HG03280 (cell line): ENCODE results near the gene PTPN14.
"Not testable (repeated sequence)": the region's sequence is repeated elsewhere in the genome, so short reads cannot be mapped to it uniquely, and the experiment has no call there.

Source experiments
- ATAC-seq: cut with Tn5 transposase; IDR thresholded peaks from one replicate; pipeline ENCODE4 v1.9.1; 2021; ENCODE audit warnings: mild to moderate bottlenecking, moderate library complexity; ENCODE audit not compliant: unreplicated experiment

Gene PTPN14

DNA sequence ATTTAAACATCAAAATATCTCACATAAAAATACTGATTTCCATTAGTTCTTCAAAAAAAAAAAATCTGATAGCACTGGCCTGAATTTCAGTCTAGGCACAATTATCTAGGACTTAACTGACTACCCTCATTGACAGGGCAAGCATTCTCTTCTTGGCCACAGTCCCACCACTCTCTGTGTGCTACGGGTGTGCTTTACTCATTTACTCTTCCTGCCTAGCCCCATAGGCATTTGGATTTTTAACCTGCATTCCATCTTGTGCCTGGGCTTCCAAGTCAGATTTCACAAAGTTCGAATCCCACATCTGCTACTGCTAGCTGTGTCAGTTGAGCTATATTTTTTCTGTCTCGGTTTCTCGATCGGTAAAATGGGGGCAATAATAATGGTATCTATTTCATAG lies 38.0 kb downstream of the PTPN14 start:
- ATAC-seq = no peak

DNA sequence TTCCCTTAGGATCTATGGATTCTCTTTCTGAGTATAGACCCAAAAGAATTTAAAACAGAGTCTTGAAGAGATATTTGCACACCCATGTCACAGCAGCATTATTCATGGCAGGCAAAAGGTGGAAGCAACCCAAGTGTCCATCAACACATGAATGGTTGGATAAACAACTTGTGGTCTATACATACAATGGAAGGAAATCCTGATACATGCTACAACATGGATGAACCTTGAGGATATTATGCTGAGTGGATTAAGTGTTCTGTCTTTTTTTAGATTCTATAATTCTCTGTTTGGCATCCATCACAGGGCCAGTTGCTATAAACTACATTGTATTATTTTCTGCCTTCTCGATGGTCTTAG lies 39.8 kb downstream of the PTPN14 start:
- ATAC-seq = no peak

DNA sequence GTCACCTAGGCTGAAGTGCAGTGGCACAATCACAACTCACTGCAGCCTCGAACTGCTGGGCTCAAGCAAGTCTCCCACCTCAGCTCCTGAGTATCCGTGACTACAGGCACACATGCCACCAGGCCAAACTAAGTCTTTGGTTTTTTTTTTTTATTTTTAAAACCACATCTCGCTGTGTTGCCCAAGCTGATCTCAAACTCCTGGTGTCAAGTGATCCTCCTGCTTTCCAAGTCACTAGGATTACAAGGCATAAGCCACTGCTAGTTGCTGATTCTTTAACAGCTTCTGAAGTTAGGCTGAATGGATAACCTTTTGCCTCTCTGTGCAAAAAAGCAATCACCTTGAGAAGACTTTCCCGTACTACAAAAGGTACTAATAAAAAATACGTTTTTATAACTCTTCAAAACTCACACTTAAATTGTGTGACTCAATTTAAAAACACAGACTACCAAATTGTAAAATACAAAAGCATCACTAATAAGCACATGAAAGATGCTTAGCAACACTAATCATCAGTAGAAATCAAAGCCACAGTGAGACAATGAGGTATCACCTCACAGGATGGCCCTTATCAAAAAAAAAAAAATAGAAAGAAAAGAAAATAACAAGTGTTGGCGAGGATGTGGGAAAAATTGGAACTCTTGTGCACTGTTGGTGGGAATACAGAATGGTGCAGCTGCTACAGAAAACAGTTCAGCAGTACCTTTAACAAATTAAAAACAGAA lies 40.3 kb downstream of the PTPN14 start:
- no peak for ATAC-seq

DNA sequence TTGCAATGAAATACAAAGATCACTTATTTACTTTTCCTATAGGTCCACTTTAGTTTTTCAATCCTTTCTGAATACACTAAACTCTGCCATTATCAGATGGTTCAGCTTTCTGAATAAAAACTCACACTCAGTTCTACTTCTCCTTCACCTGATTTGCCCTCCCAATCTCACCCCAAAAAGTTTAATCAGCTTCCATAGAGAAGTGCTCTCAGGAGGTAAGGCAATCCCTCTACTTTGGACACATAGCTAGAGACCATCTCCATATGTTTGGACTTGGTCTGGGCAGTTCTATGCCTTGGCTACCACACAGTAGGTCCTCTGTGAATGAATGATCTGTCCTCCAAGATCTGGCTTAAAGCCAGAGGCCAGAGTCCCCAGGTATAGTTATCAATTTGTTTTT lies 40.9 kb downstream of the PTPN14 start:
- no peak for ATAC-seq

DNA sequence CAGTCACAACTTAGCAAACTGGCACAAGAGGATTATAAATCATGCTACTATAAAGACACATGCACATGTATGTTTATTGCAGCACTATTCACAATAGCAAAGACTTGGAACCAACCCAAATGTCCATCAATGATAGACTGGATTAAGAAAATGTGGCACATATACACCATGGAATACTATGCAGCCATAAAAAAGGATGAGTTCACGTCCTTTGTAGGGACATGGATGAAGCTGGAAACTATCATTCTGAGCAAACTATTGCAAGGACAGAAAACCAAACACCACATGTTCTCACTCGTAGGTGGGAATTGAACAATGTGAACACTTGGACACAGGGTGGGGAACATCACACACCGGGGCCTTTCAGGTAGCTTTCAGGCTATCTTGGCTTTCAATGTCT lies 41.8 kb downstream of the PTPN14 start:
- ATAC-seq = not testable (repeated sequence)

DNA sequence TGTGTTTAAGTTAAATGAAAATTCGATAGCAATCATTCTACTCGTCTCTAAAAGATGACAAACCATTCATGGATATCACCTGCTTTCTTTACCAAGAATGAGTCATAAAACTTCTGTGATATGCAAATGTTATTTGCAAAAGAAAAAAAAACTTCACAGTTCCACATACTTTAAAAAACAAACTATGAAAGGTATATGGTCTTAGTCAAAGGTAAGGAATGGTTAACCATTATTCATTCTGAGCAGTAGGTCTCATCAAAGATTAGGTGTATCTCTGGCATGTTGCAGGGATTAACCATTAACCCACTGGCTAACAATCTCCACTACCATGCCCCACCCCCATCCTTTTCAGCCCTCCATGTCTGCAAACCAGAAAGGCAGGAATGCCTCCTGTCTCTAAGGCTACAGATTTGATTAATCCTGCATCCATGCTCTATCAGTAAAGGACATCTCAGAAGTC lies 44.4 kb downstream of the PTPN14 start:
- no peak for ATAC-seq

DNA sequence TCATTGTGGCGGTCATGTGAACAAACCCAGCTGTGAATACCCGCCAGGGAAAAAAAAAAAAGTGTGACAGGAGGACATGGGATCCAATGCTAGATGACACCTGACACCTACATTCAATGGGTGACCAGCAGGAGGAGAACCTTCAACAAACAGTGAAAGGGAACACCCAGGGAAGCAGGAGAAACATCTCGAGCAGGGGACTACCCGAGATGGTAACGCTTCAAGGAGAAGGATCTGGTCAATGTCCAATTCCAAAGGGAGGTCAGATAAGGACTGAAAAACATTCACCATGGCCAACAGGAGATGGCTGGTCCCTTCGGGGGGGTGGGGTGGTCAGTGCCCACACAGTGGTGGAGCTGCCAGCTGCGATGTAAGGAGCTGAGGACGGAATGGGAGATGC lies 46.3 kb downstream of the PTPN14 start:
- ATAC-seq = no peak

DNA sequence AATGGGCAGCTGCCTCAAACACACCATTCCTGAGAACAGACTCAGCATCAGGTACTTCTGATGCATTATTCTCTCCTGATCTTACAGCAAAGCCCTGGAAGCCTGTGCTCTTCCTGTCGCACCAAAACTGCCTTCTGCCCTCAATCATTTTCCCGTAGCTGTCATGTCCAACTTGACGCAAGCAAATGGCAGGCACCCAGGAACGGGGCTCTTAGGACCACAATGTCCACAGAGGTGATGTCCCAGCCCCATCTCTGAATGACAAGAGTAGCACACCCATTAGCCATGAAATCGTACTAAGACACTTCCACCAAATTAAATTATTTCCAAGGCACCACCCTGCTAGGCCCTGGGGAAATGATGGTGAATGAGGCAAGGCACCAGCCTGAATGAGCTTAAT lies 47.1 kb downstream of the PTPN14 start:
- no peak for ATAC-seq

DNA sequence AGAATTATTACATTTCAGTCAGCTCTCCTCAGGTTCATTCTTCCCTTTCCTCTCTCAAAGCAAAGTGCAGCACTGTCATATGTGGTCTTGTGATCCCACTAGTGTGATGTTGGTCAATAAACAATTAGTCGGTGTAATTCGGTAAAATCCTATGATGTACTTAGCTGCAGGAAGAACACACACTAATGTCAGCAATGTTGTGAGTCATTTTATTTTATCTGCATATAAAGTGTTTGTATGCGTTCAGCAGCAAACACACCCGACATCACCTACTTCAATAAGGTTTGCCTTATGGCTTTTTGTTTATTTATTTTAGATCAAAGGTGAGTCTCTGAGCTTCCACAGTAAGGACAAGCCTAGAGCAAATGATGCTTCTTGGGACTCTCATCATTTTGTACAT lies 47.8 kb downstream of the PTPN14 start:
- ATAC-seq = no peak

DNA sequence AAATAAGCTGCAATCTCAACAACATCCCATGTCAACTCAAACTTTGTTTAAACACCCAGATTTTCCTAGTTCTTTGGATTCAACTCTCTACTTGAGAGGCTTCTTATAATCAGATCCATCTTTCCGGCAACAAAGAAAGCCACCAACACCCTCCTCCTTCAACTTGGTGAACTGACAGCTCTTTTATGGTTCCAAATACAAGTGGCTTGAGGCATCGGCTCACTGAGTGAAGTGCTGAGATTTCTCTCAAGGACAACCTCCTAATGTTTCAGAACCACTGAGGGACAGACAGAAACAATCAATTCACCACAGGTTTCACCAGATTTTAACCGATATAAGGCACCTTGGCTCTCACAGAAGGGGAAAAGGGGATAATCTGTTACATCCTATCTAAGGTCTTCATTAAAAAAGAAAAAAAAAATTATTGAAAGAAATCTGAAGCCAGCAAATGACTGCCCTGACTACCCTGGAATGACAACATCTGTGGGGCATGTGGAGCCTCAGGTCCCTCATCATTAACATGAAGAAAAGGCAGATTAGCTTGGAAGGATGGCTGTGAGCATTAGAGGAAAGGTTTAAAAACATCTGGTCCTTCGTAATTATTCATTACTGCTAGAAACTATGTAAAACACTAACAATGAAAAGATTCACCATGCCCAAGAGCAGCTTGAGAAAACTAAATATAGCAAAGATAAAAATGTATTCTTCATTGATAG lies 50.9 kb downstream of the PTPN14 start:
- no peak for ATAC-seq

DNA sequence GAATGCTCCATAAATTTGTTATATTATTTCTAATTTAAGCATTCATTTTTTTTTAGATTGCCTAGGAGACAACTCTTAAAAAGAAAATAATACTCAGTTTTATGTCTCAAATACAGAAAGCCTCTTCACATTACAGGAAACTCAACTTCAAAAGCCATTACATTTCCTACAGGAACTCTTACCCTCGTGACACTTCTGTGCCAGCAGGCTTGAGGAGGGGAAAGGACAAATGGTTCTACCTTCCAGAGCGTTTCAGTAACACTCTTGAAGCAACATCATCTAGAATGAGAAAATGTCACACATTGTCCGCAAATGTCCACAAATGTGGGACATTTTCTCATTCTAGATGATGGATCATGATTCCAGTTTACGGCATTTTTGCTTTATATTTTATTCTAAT lies 51.7 kb downstream of the PTPN14 start:
- no peak for ATAC-seq

DNA sequence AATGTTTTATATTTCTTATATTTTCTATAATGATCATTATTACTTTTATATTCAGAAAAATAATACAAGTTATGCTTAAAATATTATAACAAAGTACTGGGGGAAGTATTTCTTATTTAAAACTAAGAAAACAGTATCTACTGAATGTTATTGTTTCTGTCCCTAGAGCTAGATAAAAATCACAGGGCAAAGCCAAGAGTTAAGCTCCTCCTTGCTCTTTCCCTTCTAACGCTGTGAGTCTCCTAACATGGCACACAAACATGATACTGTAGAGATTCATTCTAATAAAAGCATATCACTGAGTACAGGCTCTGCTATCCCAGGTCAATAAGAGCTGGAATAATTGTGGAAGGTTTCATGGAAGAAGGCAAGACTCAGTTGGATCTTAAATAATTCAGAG lies 53.4 kb downstream of the PTPN14 start:
- ATAC-seq = no peak

DNA sequence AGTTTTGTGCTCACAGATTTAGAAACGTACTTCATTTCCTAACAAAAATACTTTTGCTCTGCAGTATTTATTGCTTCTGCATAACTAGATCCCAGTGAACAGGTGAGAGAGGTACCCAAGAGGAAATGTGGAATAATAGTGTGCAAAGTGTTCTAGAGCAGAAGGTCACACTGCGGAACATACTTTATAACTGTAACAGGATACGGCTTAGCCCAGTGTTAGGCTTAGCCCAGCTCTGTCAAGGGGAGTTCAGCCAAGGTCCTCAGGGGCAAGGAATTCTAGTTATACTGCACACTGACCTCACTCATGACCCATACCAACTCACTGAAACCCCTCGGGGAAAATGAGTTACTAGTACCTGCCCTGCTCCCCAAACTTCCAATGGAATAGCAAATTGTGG lies 55.3 kb downstream of the PTPN14 start:
- ATAC-seq = no peak

DNA sequence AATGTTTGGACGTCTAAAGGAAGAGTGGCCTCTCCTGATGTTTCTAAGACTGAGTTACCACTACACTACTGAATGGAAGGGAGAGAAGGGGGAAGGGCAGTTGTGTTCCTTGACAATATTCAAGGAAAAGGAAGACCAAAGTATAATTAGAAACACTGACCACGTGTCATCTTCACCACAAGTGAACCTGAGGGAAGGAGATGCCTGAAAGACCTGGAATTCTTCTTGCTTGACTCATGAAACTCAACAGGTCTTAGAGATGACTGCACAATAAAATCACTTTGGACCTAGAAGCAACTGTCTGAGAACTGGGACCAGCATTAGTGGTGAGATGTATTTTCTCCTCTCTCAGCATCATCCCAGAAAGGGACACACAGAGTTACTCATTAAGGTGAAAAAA lies 56.7 kb downstream of the PTPN14 start:
- ATAC-seq = no peak

DNA sequence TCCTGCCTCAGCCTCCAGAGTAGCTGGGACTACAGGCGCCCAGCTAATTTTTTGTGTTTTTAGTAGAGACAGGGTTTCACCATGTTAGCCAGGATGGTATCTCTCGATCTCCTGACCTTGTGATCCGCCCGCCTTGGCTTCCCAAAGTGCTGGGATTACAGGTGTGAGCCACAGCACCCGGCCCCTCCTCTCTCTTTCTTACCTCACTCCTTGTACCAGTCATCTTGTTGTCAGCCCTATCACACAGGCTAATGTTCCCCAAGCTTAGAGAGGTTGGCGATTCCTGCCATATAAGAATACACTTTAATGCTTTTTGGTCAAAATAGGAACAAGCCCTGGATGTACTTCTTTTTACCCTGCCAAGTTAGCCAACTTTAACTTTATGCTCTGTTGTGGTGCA lies 57.2 kb downstream of the PTPN14 start:
- ATAC-seq = not testable (repeated sequence)

DNA sequence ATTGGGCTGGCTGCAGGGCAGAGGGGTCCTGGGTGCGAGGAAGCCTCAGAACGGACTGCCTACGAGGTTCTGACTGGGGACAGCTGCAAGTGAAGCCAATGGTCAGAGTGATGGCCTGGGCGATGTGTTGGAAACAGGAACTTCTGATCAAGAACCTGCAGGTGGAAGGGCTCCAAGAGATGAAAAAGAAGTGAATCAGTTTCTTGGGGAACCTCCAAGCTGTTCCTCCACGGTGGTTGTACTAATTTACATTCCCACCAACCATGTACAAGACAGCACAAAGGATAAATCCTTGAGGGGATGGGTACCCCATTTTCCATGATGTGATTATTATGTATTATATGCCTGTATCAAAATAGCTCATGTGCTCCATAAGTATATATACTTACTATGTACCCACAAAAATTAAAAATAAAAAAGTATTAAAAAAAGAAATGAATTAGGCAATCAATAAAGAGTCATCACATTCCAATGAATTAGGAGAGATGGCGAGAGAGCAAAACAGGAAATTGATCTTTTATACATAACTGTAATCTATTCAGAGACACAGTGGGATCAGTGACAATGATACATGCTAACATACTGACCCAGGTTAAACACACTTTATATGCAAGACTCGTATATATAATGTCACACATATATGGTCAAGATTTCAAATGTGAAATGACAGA lies 58.1 kb downstream of the PTPN14 start:
- no peak for ATAC-seq

DNA sequence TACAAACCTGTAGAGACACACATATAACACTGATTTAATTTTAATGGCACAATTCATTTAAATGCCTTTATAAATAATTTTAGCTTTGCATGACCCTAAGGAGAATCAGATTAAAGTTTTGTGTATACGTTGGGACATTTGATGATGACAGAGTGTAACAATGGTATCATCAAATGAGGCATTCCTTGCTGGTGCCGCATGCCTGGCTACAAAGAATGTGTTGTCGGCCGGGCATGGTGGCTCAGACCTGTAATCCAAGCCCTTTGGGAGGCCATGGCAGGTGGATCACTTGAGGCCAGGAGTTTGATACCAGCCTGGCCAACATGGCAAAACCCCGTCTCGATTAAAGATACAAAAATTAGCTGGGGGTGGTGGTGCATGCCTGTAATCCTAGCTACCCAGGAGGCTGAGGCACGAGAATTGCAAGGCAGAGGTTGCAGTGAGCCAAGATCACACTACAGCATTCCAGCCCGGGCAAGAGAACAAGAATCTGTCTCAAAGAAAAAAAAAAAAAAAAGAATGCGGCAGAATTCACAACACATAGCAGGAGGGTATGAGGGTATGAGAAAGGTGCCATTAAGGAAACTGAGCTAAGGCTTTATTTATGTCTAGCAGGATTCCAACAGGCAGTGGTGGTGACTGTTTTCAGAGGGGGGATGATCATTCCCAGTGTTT lies 58.9 kb downstream of the PTPN14 start:
- ATAC-seq = no peak

DNA sequence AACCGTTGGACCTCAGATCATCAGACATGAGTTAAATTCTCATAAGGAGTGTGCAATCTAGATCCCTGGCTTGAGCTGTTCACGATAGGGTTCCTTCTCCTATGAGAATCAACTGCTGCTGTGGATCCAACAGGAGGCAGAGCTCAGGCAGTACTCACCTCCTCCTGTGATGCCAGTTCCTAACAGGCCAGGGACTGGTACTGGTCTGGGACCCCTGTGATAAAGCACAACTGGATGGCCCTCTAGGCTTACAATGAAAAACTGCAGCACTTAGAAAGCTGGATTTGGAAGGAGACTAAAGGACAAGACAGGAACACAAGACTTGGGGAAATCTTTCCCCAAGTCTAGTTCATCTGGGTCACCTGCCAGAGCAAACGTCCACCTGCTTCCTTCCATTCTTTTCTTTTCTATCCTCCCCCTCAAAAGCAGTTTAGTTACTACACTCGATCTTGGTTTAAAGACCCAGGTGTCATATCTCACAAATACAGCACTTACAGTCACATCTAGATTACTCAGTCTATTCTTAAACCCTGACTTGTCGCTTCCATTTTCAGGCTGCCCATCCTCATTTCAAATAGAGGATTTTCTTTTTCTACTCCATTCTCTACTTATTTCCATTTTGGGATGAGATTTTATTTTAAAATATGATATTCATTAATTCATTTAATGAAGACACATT lies 59.8 kb downstream of the PTPN14 start:
- no peak for ATAC-seq

DNA sequence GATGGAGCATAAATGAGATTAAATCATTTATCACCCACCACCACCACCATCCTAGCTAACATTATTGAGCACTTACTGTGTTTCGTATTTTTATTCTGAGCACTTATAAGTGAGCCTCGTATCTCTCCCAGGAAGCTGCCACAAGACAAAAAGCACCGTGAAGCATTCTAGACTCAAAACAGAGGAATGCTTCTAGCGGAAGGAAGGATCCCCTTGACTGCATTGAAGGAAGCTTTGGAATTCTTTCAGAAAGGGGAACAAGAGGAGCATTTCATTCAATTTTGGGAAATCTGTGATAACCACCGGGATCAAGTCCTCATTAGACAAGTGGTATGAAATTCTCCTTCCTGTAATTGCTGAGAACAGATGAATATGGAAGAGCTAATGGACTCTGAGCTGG lies 66.3 kb downstream of the PTPN14 start:
- no peak for ATAC-seq

DNA sequence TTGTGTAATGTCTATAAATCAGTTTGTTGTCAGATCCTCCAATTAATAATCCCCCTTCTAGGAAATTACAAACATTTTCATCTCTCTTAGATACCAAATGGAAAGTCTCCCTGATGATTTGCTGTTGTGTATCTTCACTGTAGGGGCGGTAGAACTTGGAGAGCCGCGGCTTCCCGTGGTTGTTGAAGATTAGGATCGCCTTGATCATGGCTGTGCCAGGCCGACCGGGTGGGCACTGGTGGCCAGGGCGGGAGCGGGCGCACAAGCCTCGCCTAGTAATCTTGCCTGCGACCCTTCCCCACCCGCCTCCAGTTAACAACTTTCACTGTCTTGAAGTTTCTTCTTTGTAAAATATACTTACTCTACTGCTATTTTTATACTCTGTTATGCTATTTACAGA lies 68.2 kb downstream of the PTPN14 start:
- not testable (repeated sequence) for ATAC-seq
